WI38 (cell line): ENCODE measurements around the gene HOXB2.

Source experiments
- H3K4me3 ChIP-seq: 2 replicates; pipeline ENCODE4 v1.5.1; 2011; ENCODE audit warnings: low read depth, mild to moderate bottlenecking, control low read depth, low read length
- CTCF ChIP-seq: IDR thresholded peaks from 2 replicates; pipeline ENCODE4 v1.5.1; 2012; ENCODE audit warnings: low read depth, mild to moderate bottlenecking, control low read depth, low read length

HOXB2 gene

GRCh38 chr17:48574505-48575065, 29.7 kb upstream of the HOXB2 start:
- TF ChIP-seq CTCF: no peak
- H3K4me3 ChIP-seq: peak overlapping the region; percentile 79

GRCh38 chr17:48571826-48572417, 27.0 kb upstream of the HOXB2 start:
- H3K4me3 ChIP-seq: peak overlapping the region; percentile 79
- TF ChIP-seq CTCF: no peak

GRCh38 chr17:48571024-48571818, 26.3 kb upstream of the HOXB2 start:
- peak overlapping the region; percentile 79 for H3K4me3 ChIP-seq
- TF ChIP-seq CTCF: no peak

GRCh38 chr17:48570325-48571023, 25.6 kb upstream of the HOXB2 start:
- peak overlapping the region; percentile 79 for H3K4me3 ChIP-seq
- TF ChIP-seq CTCF: no peak

- TF ChIP-seq CTCF: no peak
- peak overlapping the region; percentile 79 for H3K4me3 ChIP-seq
Observed at GRCh38 chr17:48569674-48570324, 24.9 kb upstream of the HOXB2 start.

GRCh38 chr17:48569240-48569582, 24.3 kb upstream of the HOXB2 start:
- peak overlapping the region; percentile 79 for H3K4me3 ChIP-seq
- TF ChIP-seq CTCF: no peak
